NOMO-1 treated with dmso at 0.1 percent for 144 hours (cell line): ENCODE data around the gene UBE2Q1.

Experiments
- DNase-seq: peaks from one replicate; lab custom pipeline; 2025; ENCODE audit not compliant: unreplicated experiment; lab: John Stamatoyannopoulos, UW

UBE2Q1 gene

GRCh38 chr1:154512760-154513159 lies 45.7 kb downstream of the UBE2Q1 start:
- no peak for DNase-seq

- no peak for DNase-seq
Observed at GRCh38 chr1:154503898-154504297, 54.6 kb downstream of the UBE2Q1 start.

GRCh38 chr1:154502744-154503115 lies 55.7 kb downstream of the UBE2Q1 start:
- DNase-seq, result no peak

- no peak for DNase-seq
Observed at GRCh38 chr1:154502066-154502743, 56.3 kb downstream of the UBE2Q1 start, which contains the start of the genes SHE and TDRD10. Gene SHE, minus strand, starts transcription at chr1:154502412. Its CDS starts 386 bp downstream, at chr1:154502026. Gene TDRD10, plus strand, starts transcription at chr1:154502219. Its CDS starts 4,685 bp downstream, at chr1:154506904.

- no peak for DNase-seq
Observed at GRCh38 chr1:154501423-154502065, 56.9 kb downstream of the UBE2Q1 start.

GRCh38 chr1:154500533-154500932 lies 57.9 kb downstream of the UBE2Q1 start:
- DNase-seq, result no peak

- no peak for DNase-seq
Observed at GRCh38 chr1:154499446-154499845, 59.0 kb downstream of the UBE2Q1 start.
